HepG2 (cell line): ENCODE data around the gene TMC8. TPM values are rescaled to one million over a fixed set of nuclear protein-coding genes. Genes with fewer than 3 reads are reported as not detected.

Source experiments
- AKAP8 ChIP-seq: sonication (generic); formaldehyde crosslinking; IDR thresholded peaks from 2 replicates; pipeline ENCODE4 v1.5.1; 2020; ENCODE audit warnings: mild to moderate bottlenecking, missing genetic modification reagents
- ARNT2 ChIP-seq: sonication (generic); formaldehyde crosslinking; IDR thresholded peaks from 2 replicates; pipeline ENCODE4 v1.8.0; 2022; ENCODE audit warnings: mild to moderate bottlenecking, low read depth, missing genetic modification reagents, moderate library complexity
- GMEB1 ChIP-seq: sonication (generic); formaldehyde crosslinking; IDR thresholded peaks from 2 replicates; pipeline ENCODE4 v1.5.1; 2020; ENCODE audit warnings: missing genetic modification reagents, mild to moderate bottlenecking, borderline replicate concordance
- HNF1B ChIP-seq: sonication (generic); formaldehyde crosslinking; IDR thresholded peaks from 2 replicates; pipeline ENCODE4 v1.5.1; 2020; ENCODE audit warnings: mild to moderate bottlenecking, moderate library complexity, missing genetic modification reagents
- SP1 ChIP-seq, 2 experiments: fragments of 450-650 bp in 1 of 2; sonication (generic) in 1 of 2; formaldehyde crosslinking in 1 of 2; IDR thresholded peaks; 2 replicates each; pipeline versions ENCODE4 v1.4.0 to v1.6.1; 2016 to 2020; ENCODE audit warnings: missing genetic modification reagents in 1 of 2
- TCF12 ChIP-seq, 2 experiments: fragments of 450-650 bp in 1 of 2; sonication (generic) in 1 of 2; formaldehyde crosslinking in 1 of 2; IDR thresholded peaks; 2 replicates each; pipeline versions ENCODE4 v1.6.1 to v1.8.0; 2017 to 2022; ENCODE audit warnings: antibody characterized with exemption in 1 of 2, mild to moderate bottlenecking in 1 of 2, missing genetic modification reagents in 1 of 2, moderate library complexity in 1 of 2
- TEF ChIP-seq: sonication (generic); formaldehyde crosslinking; IDR thresholded peaks from 2 replicates; pipeline ENCODE4 v1.5.0; 2020; ENCODE audit warnings: missing genetic modification reagents
- TFDP1 ChIP-seq: IDR thresholded peaks from 2 replicates; pipeline ENCODE4 v1.6.1; 2016; ENCODE audit warnings: missing compliant biosample characterization, missing genetic modification reagents, borderline replicate concordance
- ZBTB25 ChIP-seq: IDR thresholded peaks from 2 replicates; pipeline ENCODE4 v1.6.1; 2018; ENCODE audit warnings: missing genetic modification reagents
- ZMYM4 ChIP-seq: sonication (generic); formaldehyde crosslinking; IDR thresholded peaks from 2 replicates; pipeline ENCODE4 v1.8.1; 2023; ENCODE audit warnings: mild to moderate bottlenecking, missing genetic modification reagents
- ZNF280D ChIP-seq: sonication (generic); formaldehyde crosslinking; IDR thresholded peaks from 2 replicates; pipeline ENCODE4 v1.5.1; 2020; ENCODE audit warnings: mild to moderate bottlenecking, missing genetic modification reagents
- ZNF543 ChIP-seq: sonication (generic); formaldehyde crosslinking; IDR thresholded peaks from 2 replicates; pipeline ENCODE4 v1.4.0; 2020; ENCODE audit warnings: mild to moderate bottlenecking, missing genetic modification reagents
- ZNF567 ChIP-seq: sonication (generic); formaldehyde crosslinking; IDR thresholded peaks from 2 replicates; pipeline ENCODE4 v1.8.1; 2023; ENCODE audit warnings: mild to moderate bottlenecking, missing genetic modification reagents, borderline replicate concordance
- ZNF704 ChIP-seq: sonication (generic); formaldehyde crosslinking; IDR thresholded peaks from 2 replicates; pipeline ENCODE4 v1.8.1; 2023; ENCODE audit warnings: mild to moderate bottlenecking, inconsistent platforms, moderate library complexity, missing genetic modification reagents, borderline replicate concordance
- ZNF816 ChIP-seq: sonication (generic); formaldehyde crosslinking; IDR thresholded peaks from 2 replicates; pipeline ENCODE4 v1.8.0; 2022; ENCODE audit warnings: missing genetic modification reagents, mild to moderate bottlenecking, borderline replicate concordance
- polyA plus RNA-seq, 8 experiments: library from polyadenylated mRNA; depleted of rRNA in 3 of 8; stranded (reverse) in 7 of 8; unstranded in 1 of 8; fragments of >200 nt; fragmentation: Illumina TruSeq in 4 of 8; extraction: Trizol in 4 of 8; gene quantifications; 2 replicates each; pipeline versions ENCODE4 v1.2.1 to v1.2.3, GENCODE V29; 2011 to 2016; ENCODE audit warnings: low read depth in 4 of 8, missing spikeins in 1 of 8, mixed read lengths in 1 of 8; ENCODE audit not compliant: insufficient read depth in 1 of 8
- total RNA-seq, 5 experiments: library from RNA; depleted of rRNA; stranded (reverse); fragments of >200 nt; fragmentation: Illumina TruSeq; extraction: Trizol; gene quantifications; 2 replicates each; pipeline ENCODE4 v1.2.3, GENCODE V29; 2016; ENCODE audit warnings: low read depth in 1 of 5

The TMC8 gene
- total and polyA plus RNA-seq, 2 of the 13 experiments (the other 11 are each of a cell fraction or from before 2014, with no cell fraction given): 0.53 to 7.8 TPM

GRCh38 chr17:78140169-78141051, 9.8 kb downstream of the TMC8 start (continued):
- TF ChIP-seq SP1 (IDR thresholded peaks at IDR 0.05) (peak; percentile 98), SP1 (CRISPR knock-in tag; IDR thresholded peaks at IDR 0.05) (peak; percentile 98), ZBTB25 (no peak), ZNF704 (0 out of 2 replicates have a peak, but pooled peaks have one; percentile 12), ZMYM4 (CRISPR knock-in tag) (0 out of 2 replicates have a peak, but pooled peaks have one; percentile 40), TCF12 (IDR thresholded peaks at IDR 0.05) (no peak), TCF12 (CRISPR knock-in tag; IDR thresholded peaks at IDR 0.05) (no peak), ARNT2 (CRISPR knock-in tag) (peak; percentile 62; the same call in 1 of the 2 replicates), ZNF280D (no peak), TFDP1 (peak; percentile 10; the same call in 1 of the 2 replicates), GMEB1 (CRISPR knock-in tag) (peak; percentile 73), ZNF543 (CRISPR knock-in tag) (no peak), TEF (CRISPR knock-in tag) (no peak), HNF1B (peak; percentile 17; the same call in 1 of the 2 replicates), ZNF567 (CRISPR knock-in tag) (peak; percentile 40; the same call in 1 of the 2 replicates), ZNF816 (CRISPR knock-in tag) (no peak), AKAP8 (CRISPR knock-in tag) (0 out of 2 replicates have a peak, but pooled peaks have one; percentile 48)
